H1 (cell line): ENCODE measurements around the gene ALPK3. TPM values are rescaled to one million over a fixed set of nuclear protein-coding genes. Genes with fewer than 3 reads are reported as not detected.
A peak's percentile ranks its signal among the peaks of the same experiment; 100 is the strongest.

ENCODE experiments used
- BACH1 ChIP-seq: IDR thresholded peaks from 2 replicates; pipeline ENCODE4 v1.6.1; 2012; ENCODE audit warnings: low read length, improper control_type of control experiment
- RNF2 ChIP-seq: fragments of 200-900, 300-1000 bp; sonication (generic); IDR thresholded peaks from 2 replicates; pipeline ENCODE4 v1.7.1; 2016; ENCODE audit warnings: borderline replicate concordance, low read depth, mild to moderate bottlenecking, antibody characterized with exemption, low read length; ENCODE audit not compliant: poor library complexity, severe bottlenecking; ENCODE audit errors: missing control alignments
- RXRA ChIP-seq: IDR thresholded peaks from 2 replicates; pipeline ENCODE4 v1.6.1; 2011; ENCODE audit warnings: low read depth, mild to moderate bottlenecking, low read length, moderate library complexity; ENCODE audit not compliant: insufficient read depth
- SIX5 ChIP-seq: IDR thresholded peaks from 2 replicates; pipeline ENCODE4 v1.6.1; 2011; ENCODE audit warnings: mild to moderate bottlenecking, low read depth, low read length
- SP2 ChIP-seq: IDR thresholded peaks from 2 replicates; pipeline ENCODE4 v1.6.1; 2012; ENCODE audit warnings: mild to moderate bottlenecking, low read length, inconsistent platforms
- TAF7 ChIP-seq: optimal IDR thresholded peaks from 2 replicates; pipeline ENCODE3; 2011; ENCODE audit warnings: low read depth, mild to moderate bottlenecking, inconsistent platforms, low read length, moderate library complexity, borderline replicate concordance
- TBP ChIP-seq: IDR thresholded peaks from 2 replicates; pipeline ENCODE4 v1.6.1; 2011; ENCODE audit warnings: low read depth, low read length, improper control_type of control experiment
- polyA plus RNA-seq, 7 experiments: library from polyadenylated mRNA; depleted of rRNA in 3 of 7; stranded (reverse) in 5 of 7; unstranded in 2 of 7; fragments of >200 nt in 5 of 7; fragments of 200-250 nt in 2 of 7; gene quantifications; 1 replicate in 5 of 7; 2 replicates in 1 of 7; 4 replicates in 1 of 7; pipeline versions ENCODE4 v1.2.1 to v1.2.3, GENCODE V29; 2011 to 2013; ENCODE audit warnings: missing spikeins in 2 of 7, mixed read lengths in 2 of 7
- total RNA-seq: library from RNA; stranded (reverse); fragmentation: NEBNext Ultra II Directional; extraction: Animal tissue kit (Norgen Biotek cat#: 25700); gene quantifications from 2 replicates; pipeline ENCODE4 v1.2.1, GENCODE V29; 2021
- TF ChIP-seq, protein P1 (sequence below), 3 experiments: IDR thresholded peaks; 1 replicate in 2 of 3; 2 replicates in 1 of 3; pipeline versions ENCODE4 v1.5.1 to v1.6.1; 2011; ENCODE audit warnings: low read length in 3 of 3, mild to moderate bottlenecking in 3 of 3, inconsistent platforms in 2 of 3, low read depth in 1 of 3, moderate library complexity in 1 of 3; ENCODE audit not compliant: insufficient read depth in 1 of 3; ENCODE audit errors: control extremely low read depth in 1 of 3

Gene ALPK3
- total and polyA plus RNA-seq, 2 of the 8 experiments (the other 6 are each of a cell fraction or from before 2014, with no cell fraction given): 4.4 to 19.2 TPM

DNA sequence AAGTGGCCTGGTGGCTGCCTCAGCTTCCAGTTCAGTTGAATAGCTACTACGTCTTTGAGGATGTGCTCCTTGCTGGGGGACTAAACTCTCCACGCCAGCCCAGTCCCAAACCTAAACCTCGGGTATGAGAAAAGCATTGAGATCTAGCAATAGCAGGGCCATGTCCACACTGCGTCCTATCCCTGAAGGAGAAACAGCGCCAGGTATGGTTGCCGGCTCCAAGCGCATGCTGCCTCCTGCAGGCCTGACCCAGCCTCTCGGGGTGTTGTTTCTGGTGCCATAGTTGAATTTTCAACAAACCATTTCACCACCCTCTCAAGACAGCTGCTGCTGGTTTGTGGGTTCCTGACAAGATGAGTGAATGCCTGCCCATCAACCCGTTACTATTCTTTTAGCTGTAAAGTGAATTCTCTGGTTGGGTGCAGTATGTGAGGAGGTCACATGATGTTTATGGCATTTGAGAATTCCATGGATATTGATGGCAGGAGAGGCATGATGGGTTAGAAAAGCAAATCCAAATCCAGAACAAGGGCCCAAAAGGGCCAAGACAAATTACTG, 54.4 kb downstream of the ALPK3 start (continued):
- TF ChIP-seq, protein P1, sequence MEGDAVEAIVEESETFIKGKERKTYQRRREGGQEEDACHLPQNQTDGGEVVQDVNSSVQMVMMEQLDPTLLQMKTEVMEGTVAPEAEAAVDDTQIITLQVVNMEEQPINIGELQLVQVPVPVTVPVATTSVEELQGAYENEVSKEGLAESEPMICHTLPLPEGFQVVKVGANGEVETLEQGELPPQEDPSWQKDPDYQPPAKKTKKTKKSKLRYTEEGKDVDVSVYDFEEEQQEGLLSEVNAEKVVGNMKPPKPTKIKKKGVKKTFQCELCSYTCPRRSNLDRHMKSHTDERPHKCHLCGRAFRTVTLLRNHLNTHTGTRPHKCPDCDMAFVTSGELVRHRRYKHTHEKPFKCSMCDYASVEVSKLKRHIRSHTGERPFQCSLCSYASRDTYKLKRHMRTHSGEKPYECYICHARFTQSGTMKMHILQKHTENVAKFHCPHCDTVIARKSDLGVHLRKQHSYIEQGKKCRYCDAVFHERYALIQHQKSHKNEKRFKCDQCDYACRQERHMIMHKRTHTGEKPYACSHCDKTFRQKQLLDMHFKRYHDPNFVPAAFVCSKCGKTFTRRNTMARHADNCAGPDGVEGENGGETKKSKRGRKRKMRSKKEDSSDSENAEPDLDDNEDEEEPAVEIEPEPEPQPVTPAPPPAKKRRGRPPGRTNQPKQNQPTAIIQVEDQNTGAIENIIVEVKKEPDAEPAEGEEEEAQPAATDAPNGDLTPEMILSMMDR (IDR thresholded peaks at IDR 0.05; ENCODE audit: control extremely low read depth in 1 of 3, insufficient read depth in 1 of 3, low read depth in 1 of 3, low read length in 3 of 3): peak; percentile 30 to 40 (median 40)
- TF ChIP-seq BACH1 (no peak), SP2 (no peak), SIX5 (no peak), RNF2 (no peak), TAF7 (no peak), RXRA (no peak), TBP (no peak)
